EH (cell line): Measurements from ENCODE around the gene FAM163B.
A peak's percentile ranks its signal among the peaks of the same experiment; 100 is the strongest.

Experiments used
- DNase-seq: peaks from one replicate; pipeline ENCODE4 v3.0.0-alpha.2; 2015; ENCODE audit warnings: low read depth

The FAM163B gene

DNA sequence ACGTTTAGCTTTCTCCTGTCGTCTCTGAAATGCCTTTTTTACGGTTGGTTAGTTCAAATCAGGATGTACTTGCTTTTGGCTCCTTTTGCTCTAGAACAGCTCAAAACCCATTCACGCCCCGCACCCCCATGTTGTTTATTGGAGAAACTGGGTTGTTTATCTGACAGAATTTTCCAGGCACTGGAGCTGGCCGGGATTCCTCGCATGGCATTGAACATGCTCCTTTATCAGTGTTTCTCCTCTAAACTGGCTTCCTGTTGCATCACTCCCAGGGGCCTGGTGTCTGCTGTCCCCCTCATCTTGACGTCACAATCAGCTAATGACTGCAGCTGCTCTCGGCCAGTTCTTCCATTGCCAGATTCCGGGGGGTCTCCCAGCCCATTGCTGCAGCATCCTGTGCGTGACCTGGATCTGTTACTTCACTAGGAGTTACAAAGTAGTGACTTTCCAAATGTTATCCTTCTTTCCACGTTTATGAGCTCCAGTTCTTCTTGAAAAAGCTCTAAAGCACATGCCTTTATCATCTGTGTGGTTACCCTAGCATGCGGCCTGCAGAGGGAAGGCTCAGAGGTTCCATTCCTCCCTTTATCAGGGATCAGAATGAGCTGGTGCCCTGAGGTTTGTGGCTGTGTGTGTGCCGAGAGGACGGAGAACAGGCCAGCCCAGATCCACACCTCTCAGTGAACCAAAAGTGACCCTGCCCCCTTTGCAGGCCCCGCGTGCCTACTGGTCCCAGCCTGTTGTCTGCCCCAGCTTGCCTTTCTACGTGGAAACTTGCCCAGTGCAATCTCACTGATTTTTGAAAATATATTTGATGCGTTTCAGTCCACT is 27.5 kb downstream of the FAM163B start:
- peak; percentile 34 for DNase-seq

DNA sequence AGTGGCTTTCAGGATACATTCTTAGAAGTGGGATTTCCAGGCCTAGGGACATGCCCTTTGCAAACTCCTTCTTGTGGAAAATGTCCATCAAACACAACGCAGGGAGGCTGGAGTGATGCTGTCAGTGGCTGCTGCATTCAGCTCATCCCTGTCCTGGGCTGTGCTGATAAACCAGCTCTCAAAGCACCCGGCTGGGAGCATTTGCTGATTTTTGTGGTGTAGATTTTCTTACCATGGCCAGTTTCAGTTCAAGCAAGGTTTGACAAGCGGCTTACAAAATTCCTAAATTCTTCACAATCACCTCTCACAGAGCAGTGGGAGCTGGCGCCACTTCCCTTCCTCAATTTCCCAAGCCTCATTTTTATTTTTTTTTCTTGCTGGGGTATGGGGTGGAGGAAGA is 28.2 kb downstream of the FAM163B start:
- no peak for DNase-seq

DNA sequence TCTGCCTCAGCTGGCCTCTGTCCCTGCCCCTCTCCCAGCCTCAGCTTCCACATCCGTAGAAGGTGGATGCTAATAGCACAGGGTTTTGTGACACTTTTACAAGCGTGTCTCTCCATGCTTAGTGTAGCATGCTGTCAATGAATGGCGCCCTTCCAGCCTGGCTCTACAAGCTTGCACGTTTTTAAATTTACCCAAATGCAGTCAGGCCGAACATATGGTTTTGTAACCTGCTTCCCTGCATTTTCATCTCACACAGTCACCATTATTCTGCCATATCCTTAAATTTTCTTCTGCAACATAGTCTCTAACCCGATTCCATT is 28.8 kb downstream of the FAM163B start:
- DNase-seq: no peak

DNA sequence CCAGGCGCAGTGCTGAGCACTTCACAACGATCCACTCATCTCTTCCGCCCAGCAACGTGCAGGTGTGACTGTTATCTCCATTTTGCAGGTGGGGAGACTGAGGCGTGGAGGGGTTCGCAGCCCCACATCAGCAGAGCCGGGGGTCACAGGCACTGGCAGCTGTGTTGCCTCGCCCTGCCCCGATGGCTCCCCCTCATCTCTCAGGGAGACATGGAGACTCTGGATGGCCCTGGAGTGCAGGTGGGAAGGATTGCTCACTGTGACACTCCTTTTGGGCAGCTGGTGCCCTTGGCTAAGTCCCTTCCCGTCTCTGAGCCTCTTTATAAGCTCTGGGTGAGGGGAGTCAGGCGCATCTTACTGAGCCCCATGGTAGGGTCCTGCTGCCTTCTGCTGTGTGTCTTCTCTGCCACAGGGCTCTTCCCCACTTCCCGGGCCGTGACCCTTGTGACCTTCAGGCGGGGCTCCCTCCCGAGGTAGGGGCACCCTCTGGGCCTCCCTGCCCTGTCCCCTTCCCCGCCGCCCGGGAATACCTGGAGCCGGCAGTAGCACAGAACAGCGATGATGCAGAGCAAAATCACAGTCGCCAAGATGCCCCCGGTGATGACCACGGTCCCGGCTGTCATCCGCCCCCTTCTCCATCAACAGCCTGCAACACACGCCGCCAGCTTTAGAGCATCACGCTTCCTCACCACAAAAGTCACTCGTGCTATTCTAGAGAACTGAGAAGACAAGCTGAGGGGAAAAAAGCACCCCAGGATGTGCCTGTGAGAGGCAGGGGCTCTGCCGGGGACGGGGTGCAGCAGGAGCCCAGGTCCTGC is 29.4 kb downstream of the FAM163B start:
- no peak for DNase-seq

DNA sequence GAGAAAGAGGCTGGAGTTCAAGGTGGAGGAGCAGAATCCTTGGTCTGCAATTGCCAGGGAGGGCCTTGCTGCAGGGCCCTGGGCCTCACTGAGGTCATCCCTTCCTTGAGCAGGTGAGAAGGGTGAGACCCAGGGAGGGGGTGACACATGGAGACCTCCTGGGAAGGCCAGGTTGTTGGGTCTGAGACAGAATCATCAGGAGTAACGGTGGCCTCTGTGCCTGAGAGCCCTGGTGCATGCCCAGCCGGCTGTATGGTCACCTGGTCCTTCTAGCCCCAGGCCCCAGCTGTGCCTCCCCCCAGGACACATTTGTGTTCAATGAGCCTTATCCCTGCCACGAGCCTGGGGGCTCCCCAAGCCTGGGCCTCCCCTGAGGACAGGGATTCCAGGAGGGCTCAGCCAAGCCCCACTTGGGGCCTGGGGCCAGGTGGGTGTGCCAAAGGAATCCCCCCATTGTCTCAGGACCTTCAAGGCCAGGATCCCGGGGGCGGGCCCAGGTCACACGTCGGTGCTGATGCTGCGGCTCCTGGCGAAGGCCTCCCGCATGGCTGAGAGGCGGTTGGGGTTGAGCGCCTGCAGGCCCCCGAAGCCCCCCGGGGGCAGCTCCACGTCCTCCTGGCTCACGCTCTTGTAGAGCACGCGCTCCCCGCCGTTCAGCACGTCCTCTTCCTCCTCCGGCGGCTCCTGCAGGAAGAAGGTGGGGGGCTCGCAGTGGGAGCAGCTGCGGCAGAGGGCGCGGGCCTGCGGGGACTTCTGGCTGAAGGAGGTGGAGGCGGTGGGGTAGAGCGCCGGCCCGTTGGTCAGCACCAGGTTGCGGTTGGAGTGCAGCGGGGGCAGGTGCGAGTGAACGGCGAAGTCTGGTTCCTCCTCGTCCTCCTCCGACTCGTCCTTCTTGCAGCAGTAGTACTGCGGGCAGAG is 30.4 kb downstream of the FAM163B start:
- DNase-seq: no peak

DNA sequence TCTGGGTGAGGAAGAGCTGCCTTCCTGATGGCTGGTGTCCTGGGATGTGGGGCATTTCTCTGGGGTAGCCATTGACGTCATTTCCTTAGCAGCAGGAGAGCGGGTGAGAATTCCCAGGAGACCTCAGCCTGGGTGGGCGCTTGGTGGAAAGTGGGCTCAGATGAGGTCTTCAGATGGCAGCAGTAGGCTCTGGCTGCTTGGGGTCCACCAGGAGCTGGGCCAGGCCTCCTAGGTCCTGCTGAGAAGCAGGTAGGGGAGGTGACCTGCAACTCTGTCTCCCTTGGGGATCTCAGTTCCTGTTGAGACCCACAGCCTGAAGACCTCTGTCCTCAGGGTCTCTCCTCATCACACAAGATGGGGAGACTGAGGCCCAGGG is 31.5 kb downstream of the FAM163B start:
- DNase-seq: no peak

DNA sequence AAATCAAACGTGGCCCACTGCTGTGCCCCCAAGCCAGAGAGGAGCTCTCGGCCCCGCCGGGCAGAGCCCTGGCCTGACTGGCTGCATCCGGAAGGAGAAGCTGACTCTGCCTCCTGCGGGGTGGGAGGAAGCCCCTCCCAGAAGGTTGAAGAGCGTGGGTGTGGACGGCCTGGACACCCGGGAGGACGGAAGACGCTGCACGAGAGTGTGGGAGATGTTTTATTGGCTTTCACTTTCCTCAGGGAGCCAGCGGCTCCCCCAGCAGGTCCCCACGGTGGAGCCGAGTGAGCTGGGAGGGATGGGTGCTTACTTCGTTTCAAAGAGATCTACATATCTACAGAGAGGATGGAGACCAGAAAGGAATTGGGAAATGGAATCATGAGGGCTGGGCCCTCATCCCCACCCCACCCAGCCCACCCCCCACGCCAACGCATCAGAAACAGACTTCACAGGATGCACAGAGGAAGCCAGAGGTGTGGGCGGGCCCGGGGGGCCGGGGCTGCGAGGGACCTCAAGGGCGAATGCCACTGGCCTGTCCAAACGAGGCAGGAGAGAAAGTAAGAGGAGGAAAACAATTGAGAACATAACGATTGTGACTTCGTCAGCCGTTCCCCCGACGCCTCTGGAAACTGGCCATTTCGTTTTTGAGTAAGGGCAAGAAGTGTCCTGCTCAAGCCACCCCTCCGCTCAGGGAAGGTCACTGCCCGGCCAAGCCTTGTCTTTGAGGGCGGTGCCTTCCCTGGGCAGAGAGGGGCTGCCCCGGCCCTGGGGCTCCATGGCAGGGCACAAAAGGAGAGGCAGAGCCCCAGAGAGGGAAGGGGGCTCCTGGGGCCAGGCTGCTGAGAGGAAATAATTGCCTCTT is 32.1 kb downstream of the FAM163B start:
- DNase-seq: peak; percentile 22

DNA sequence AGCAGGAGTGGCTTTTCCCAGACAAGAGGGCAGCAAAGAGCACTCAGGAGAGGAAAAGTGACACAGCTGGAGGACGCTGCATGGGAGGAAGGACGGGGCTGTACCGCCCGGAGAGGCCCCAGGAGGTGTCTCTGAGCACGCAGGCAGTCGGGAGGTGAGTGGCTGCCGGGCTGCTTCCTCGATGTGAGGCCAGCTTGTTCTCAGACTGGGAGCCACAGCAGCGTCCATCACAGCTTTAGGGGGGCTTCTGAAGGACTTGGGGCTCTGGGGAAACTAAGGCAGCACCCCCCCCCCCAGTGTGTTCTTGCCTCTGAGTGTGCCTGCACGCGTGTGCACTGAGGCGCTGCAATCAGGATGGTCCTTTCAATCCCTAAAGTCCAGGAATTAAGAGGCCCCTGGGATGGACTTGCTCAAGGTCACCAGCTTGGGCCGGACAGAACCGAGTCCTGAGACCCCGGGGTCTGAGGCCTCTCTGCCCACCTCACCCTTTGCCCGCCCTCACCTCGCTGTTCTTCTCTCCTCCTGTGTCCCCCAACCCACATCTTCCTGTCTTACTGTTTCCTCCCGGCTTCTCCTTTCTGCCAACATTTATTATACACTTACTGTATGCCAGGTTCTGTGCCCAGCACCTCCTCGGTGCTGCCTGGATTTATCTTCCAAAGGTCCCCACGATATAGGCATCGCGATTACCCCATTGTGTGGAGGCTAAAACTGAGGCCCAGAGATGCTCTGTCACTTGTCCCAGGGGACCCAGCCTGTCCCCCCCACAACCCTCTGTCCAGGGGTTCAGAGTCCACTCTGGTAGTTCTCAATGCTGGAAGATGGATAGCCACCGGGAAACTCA is 32.9 kb downstream of the FAM163B start:
- no peak for DNase-seq

DNA sequence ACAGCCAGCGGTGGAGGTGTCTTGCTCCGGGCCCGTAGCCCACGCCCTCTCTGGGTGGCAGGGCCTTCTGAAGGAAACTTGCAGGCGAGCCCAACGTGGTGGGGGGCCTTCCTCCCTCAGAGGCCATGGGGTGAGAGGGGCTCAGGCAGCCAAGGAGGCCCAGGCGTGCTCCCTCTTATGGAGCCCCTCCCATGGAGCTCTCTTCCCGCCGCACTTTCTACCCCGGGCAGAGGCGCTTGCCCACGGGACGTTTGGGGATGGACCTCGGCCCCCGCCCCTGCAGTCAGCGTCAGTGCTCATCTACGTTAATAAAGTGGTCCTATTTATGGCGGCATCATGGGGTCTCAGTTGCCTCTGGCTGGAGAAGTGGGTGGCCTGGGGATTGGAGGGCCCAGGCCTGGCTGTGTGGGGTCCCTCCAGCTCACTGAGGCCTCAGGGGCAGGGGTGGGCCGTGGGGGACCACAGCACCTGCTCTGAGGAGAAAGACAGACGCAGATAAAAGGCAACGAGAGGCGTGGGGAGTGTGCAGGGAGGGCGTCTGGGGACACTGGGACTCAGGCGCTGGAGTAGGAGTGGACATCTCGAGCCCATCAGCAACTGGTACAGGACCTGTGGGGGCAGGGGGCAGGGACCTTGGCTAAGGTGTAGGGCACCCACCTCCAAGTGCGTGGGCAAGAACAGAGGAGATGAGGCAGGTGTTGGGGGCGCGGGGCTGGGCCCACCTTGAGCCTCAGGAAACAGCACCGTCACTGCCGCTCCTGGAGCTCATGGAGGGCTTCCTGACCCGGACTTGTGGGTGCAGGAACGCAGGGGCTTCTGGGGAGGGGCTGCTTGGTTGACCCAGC is 33.8 kb downstream of the FAM163B start:
- DNase-seq: no peak

DNA sequence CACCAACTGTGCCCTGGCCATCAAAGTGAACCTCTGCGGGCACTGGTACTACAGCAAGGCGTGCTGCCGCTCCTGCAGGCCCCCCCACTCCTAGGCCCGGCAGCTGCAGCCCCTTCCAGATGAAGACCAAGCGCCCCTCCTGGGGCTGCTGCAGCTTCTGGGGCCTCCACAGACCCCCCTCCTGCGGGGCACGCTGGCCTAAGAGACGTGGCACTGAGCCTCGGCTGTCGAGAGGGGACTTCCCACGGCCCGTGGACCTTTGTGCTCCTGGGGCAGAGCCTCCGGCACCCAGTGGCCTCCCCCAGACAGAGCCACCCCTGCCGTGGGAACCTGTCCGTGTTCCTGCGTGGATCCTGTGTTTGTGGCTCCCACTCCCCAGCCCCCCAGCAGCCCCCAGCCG is 34.4 kb downstream of the FAM163B start:
- DNase-seq: no peak

DNA sequence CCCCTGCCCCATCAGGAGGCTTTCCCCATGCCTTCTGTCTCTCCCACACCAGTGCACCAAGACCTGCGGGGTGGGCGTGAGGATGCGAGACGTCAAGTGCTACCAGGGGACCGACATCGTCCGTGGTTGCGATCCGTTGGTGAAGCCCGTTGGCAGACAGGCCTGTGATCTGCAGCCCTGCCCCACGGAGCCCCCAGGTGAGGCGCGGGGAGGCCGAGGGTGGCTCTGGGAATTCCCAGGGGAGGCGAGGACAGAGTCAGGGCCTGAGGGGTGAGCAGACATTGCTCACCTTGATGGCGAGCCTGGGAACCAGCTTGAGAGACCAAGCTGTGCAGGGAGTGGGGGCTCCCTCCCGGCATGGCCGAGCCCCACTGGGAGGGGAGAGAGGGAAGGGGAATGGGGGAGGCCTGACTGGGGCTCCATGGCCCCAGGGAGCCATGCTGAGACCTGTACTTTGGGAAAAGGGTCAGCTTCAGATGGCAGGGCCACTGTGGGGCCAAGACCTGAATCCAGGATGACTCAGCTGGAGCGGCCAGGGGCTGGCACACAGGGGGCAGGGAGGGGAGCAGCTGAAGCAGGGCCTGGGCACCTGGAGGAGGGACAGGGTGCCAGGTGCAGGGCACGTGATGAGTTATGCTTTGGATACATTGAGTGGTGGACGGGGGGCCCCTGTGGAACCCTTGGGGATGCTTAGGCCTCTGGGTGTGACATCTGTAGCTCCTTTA is 35.2 kb downstream of the FAM163B start:
- DNase-seq: no peak

DNA sequence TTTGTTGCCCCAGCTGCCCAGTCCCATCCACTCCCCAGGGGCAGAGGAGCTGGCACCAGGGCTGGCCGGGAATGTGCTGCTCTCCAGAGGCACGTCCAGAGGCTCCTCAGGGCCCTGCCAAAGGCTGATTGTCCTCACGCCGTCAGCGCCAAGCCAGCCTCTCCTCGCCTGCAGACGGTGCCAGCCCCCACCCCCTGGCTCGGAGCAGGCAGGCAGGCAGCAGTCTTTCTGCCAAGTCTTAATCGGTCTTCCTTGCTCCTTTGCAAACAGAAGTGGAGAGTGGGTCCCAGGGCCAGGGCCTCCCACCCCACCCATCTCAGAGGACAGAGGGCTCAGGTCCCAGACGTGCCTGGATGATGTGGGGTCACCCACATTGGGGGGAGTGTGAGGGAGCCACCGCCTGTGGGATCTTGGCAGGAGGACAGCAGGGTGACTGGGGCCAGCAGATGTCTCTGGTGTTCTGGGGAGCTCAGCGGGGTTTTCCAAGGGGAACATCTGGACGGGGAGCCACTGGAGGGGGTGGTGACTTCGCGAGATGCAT is 36.3 kb downstream of the FAM163B start:
- no peak for DNase-seq

DNA sequence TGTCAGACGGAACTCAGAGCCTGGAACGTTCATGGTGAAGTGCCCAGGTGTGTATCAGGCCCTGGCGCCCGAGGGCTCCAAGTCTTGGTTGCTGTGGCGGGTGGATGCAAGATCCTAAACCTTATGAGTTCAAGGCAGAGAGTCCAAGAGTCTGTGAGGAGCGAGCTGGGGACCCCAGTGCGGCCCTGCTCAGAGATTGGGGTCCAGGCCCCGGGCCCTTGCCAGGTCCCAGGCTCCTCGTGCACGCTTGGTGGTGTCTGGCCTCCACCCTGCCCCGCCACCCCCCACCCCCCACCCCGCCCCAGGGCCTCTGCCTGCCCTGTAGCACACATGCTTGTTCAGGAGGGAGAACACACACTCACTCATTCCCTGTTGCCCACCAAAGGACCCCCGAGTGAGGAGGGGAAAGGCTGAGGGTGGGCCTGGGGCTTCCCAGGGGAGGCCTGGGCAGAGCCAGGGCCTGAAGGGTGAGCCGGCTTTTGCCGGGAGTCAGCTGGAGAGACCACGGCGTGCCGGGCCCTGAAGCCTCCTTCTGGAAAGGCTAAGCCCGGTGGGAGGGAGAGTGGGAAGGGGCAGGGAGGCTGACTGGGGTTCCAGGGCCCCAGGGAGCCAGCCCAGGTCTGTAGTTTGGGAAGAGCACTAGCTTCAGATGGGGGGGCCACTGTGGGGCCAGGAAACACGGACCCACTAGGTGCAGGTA is 37.1 kb downstream of the FAM163B start:
- no peak for DNase-seq

DNA sequence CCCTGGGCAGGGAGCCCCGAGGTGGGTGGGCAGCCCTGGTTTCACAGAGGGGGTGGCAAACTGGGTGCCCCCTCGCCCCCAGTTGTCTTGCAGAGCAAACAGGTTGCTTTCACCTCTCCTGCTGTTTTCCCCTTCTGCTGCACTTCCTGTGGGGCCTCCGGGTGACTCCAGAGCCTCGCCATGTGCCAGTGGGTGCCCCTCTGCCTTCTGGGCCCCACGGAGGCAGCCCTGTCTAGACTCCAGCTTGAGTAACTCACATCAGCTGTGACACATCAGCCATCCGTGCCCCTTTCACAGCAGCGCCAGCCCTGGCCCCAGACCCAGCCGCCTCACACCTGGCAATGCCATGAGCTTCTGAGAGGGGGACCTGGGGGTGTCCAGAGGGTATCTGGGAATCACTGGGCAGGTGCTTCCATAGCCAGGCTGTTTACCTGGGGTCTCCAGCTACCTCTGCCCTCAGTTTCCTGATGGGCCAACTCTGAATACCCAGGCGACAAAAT is 37.7 kb downstream of the FAM163B start:
- DNase-seq: no peak

DNA sequence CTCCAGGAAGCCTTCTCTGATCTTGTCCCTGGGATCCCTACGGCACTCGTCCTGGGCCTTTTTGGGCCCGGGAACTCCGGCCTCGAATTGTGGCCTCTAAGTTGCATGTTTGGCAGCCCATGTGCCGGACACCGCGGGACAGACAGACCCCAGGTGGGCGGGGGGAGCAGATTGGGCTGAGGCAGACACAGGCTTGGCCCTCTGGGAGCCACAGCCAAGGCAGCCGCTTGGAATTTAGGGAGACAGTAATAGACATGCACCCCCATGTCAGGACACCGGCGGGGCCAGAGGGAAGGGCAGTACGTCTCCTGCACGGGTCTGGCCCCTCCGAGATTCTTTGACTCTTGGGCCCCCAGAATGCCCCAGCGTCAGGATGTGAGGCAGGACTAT is 38.5 kb downstream of the FAM163B start:
- no peak for DNase-seq

DNA sequence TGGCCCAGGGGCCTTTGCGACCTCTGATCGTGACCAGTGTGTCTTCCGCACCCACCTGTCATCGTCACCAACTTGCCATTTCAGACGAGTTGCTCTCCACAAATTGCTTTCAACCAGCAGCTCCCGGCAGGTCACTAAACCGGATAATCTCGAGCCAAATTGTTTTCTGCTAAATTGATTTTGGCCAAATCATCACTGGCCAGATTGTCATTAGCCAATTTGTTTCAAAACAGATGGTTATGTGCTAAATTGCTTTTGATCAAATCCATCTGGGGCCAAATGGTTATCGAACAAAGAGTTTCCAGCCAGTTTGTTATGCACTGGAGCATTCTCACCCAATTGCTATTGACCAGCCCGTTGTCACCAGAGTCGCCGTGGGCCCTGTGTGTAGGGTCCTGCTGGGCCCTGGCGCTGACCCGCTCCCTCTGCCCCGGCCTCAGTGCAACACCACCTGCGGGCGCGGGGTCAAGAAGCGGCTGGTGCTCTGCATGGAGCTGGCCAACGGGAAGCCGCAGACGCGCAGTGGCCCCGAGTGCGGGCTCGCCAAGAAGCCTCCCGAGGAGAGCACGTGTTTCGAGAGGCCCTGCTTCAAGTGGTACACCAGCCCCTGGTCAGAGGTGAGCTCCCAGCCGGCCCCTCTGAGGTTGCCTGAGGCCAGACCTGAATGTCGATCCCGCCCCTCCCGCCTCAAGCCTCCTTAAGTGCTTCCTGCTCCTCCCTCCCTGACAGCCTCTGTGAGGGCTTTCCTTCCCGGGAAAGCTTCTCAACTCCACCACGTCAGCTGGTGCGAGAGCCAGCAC is 39.1 kb downstream of the FAM163B start:
- DNase-seq: no peak
